T-helper 2 cell treated with Interferon-gamma antibody and Interleukin-4, amounts not matched to agents 5 μg/mL and 100 μg/mL, for 36 hours (primary cell): ENCODE results near the gene IQCN.

Experiments
- DNase-seq: peaks from one replicate; pipeline ENCODE4 v3.0.0; 2021; ENCODE audit warnings: low spot score
- H3K27ac Mint-ChIP-seq: one replicate; pipeline ENCODE4 v1.8.0; 2021; ENCODE audit warnings: mild to moderate bottlenecking, mixed read lengths
- H3K27me3 Mint-ChIP-seq: one replicate; pipeline ENCODE4 v1.8.0; 2021; ENCODE audit warnings: low read depth, mixed read lengths
- H3K36me3 Mint-ChIP-seq: one replicate; pipeline ENCODE4 v1.8.0; 2021; ENCODE audit warnings: low read depth, mixed read lengths
- H3K4me1 Mint-ChIP-seq: one replicate; pipeline ENCODE4 v1.8.0; 2021; ENCODE audit warnings: low read depth, mixed read lengths
- H3K4me3 Mint-ChIP-seq: one replicate; pipeline ENCODE4 v1.8.0; 2022; ENCODE audit warnings: mild to moderate bottlenecking, moderate library complexity, mixed read lengths
- H3K9me3 Mint-ChIP-seq: one replicate; pipeline ENCODE4 v1.8.0; 2021; ENCODE audit warnings: mixed read lengths

The IQCN gene

DNA sequence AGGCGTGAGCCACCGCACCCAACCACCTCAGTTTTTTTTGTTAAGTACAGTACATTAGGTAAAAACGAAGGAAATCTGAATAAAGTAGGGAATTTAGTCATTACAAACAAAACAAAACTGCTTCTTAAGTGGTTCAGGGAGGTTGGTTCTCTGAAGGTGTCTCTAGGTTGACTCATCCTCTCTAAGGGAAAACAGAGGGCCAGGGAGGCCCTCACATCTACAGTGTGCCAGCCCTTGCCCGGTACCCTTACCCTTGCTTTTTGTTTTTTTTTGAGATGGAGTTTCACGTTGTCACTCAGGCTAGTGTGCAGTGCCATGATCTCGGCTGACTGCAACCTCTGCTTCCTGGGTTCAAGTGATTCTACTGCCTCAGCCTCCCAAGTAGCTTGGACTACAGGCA lies 24.3 kb upstream of the IQCN start:
- no peaks in the 10 kb centered on the region for H3K9me3 Mint-ChIP-seq
- no peak overlapping the region for H3K4me3 Mint-ChIP-seq
- H3K27me3 Mint-ChIP-seq = no peaks in the 10 kb centered on the region
- H3K36me3 Mint-ChIP-seq = peaks cover 31% of the 10 kb centered on the region
- no peak for DNase-seq
- H3K27ac Mint-ChIP-seq = peak overlapping the region; percentile 58
- H3K4me1 Mint-ChIP-seq = peaks cover 39% of the 10 kb centered on the region

GRCh38 chr19:18297308-18297707 lies 23.1 kb upstream of the IQCN start:
- Mint-ChIP-seq H3K27ac (peak overlapping the region; percentile 54), H3K4me1 (peaks cover 41% of the 10 kb centered on the region), H3K9me3 (no peaks in the 10 kb centered on the region), H3K4me3 (no peak overlapping the region), H3K27me3 (no peaks in the 10 kb centered on the region), H3K36me3 (peaks cover 28% of the 10 kb centered on the region)
- no peak for DNase-seq

DNA sequence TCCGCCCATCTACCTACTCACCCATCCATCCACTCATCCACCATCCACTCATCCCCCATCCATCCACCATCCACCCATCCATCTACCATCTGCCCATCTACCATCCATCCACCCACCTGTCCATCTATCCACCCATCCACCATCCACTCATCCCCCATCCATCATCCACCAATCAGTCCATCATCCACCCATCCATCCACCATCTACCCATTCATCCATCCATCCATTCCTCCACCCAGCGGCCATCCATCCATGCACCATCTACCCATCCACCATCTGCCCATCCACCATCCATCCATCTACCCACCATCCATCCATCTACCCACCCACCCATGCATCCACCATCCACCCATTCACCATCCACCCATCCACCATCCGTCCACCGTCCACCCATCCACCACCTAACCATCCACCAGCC lies 20.8 kb upstream of the IQCN start:
- Mint-ChIP-seq H3K9me3 (no peaks in the 10 kb centered on the region), H3K36me3 (peaks cover 30% of the 10 kb centered on the region), H3K27me3 (no peaks in the 10 kb centered on the region), H3K27ac (peak overlapping the region; percentile 94), H3K4me3 (peak overlapping the region; percentile 94), H3K4me1 (peaks cover 48% of the 10 kb centered on the region)
- no peak for DNase-seq

- H3K9me3 Mint-ChIP-seq = no peaks in the 10 kb centered on the region
- no peaks in the 10 kb centered on the region for H3K27me3 Mint-ChIP-seq
- H3K36me3 Mint-ChIP-seq = peaks cover 30% of the 10 kb centered on the region
- H3K4me1 Mint-ChIP-seq = peaks cover 52% of the 10 kb centered on the region
- peak; percentile 90 for DNase-seq
- peak overlapping the region; percentile 94 for H3K27ac Mint-ChIP-seq
- H3K4me3 Mint-ChIP-seq = peak overlapping the region; percentile 94
Measured at GRCh38 chr19:18294467-18294864, 20.2 kb upstream of the IQCN start.

GRCh38 chr19:18293642-18294466 lies 19.6 kb upstream of the IQCN start:
- no peak for DNase-seq
- Mint-ChIP-seq H3K4me3 (peak overlapping the region; percentile 94), H3K27me3 (no peaks in the 10 kb centered on the region), H3K36me3 (peaks cover 26% of the 10 kb centered on the region), H3K4me1 (peaks cover 50% of the 10 kb centered on the region), H3K27ac (peak overlapping the region; percentile 94), H3K9me3 (no peaks in the 10 kb centered on the region)

DNA sequence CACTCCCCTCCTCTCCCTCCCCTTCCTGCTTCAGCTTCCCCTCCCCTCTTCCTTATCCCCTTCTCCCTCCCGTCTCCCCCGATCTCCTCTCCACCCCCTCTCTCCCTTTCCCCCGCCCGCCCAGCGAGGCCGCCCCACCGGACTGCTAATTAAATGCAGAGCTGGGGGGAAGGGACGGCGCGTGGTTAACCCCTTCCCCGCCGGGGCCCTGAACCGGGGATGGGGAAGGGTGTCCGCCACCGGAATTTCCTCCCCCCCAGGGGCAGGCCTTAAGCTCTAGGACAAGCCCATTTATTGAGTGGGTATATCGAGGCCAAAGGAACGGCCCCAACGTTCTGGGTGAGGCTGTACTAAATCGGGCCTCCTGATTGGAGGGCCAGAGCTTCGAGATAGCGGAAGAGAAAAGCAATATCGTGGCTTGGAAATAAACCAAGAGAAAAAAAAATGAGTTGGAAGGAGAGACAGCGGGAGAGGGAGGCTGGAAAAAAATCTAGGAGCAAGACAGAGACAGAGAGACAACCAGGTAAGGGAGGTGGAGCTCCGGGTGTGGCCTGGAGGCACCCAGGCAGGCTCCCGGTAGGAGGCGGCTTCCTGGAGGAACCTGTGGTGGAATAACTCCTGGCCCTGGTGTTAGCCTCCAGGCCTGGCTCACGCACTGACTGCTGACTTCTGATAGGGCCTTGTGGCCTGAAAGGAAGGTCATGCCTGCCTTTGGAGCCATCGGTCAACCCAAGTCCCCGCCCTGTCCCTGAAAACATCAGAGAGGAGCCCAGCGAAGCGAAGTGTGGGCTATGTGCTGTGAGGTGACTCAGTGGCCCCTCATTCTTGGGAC lies 18.8 kb upstream of the IQCN start:
- peak overlapping the region; percentile 94 for H3K4me3 Mint-ChIP-seq
- peak overlapping the region; percentile 94 for H3K27ac Mint-ChIP-seq
- peaks cover 24% of the 10 kb centered on the region for H3K36me3 Mint-ChIP-seq
- H3K4me1 Mint-ChIP-seq = peaks cover 51% of the 10 kb centered on the region
- H3K27me3 Mint-ChIP-seq = no peaks in the 10 kb centered on the region
- DNase-seq = peak; percentile 81
- H3K9me3 Mint-ChIP-seq = no peaks in the 10 kb centered on the region

- DNase-seq = peak; percentile 77
- H3K27ac Mint-ChIP-seq = peak overlapping the region; percentile 94
- peaks cover 51% of the 10 kb centered on the region for H3K4me1 Mint-ChIP-seq
- no peaks in the 10 kb centered on the region for H3K27me3 Mint-ChIP-seq
- H3K4me3 Mint-ChIP-seq = peak overlapping the region; percentile 94
- H3K9me3 Mint-ChIP-seq = no peaks in the 10 kb centered on the region
- peaks cover 24% of the 10 kb centered on the region for H3K36me3 Mint-ChIP-seq
Measured at GRCh38 chr19:18292462-18292809, 18.2 kb upstream of the IQCN start.

- Mint-ChIP-seq H3K27me3 (no peaks in the 10 kb centered on the region), H3K36me3 (peaks cover 22% of the 10 kb centered on the region), H3K4me3 (peak overlapping the region; percentile 94), H3K9me3 (no peaks in the 10 kb centered on the region), H3K4me1 (peaks cover 52% of the 10 kb centered on the region), H3K27ac (peak overlapping the region; percentile 94)
- peak; percentile 93 for DNase-seq
Measured at GRCh38 chr19:18291590-18292461, 17.6 kb upstream of the IQCN start.

DNA sequence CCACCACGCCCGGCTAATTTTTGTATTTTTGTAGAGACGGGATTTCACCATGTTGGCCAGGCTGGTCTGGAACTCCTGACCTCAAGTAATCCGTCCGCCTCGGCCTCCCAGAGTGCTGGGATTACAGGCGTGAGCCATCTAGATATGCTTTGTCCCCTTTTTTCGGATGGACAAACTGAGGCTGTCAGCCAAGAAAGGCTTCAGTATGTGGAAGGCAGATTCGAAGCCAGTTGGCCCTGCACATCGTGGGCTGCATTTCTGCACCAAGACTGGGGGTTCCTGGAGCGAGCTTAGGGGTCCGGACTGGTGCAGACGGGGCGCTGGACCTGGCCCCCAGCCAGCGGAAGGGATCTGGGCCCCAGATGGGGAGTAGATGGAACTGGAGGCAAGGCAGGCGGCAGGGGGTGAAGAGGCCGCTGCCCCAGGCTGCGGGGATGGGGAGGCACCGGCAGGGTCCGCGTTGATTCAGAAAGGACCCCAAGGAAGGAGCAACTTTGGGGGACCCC lies 16.8 kb upstream of the IQCN start:
- DNase-seq = peak; percentile 41
- Mint-ChIP-seq H3K9me3 (no peaks in the 10 kb centered on the region), H3K27me3 (no peaks in the 10 kb centered on the region), H3K4me1 (peaks cover 55% of the 10 kb centered on the region), H3K36me3 (peaks cover 20% of the 10 kb centered on the region), H3K27ac (peak overlapping the region; percentile 94), H3K4me3 (peak overlapping the region; percentile 94)

- Mint-ChIP-seq H3K27ac (peak overlapping the region; percentile 94), H3K4me3 (peak overlapping the region; percentile 94), H3K36me3 (peaks cover 15% of the 10 kb centered on the region), H3K9me3 (no peaks in the 10 kb centered on the region), H3K27me3 (no peaks in the 10 kb centered on the region), H3K4me1 (peaks cover 55% of the 10 kb centered on the region)
- peak; percentile 98 for DNase-seq
Measured at GRCh38 chr19:18290302-18291018, 16.2 kb upstream of the IQCN start.

GRCh38 chr19:18289471-18290301 lies 15.4 kb upstream of the IQCN start:
- peak overlapping the region; percentile 94 for H3K27ac Mint-ChIP-seq

More at GRCh38 chr19:18289471-18290301, 15.4 kb upstream of the IQCN start:
- peaks cover 57% of the 10 kb centered on the region for H3K4me1 Mint-ChIP-seq
- no peak for DNase-seq
- H3K36me3 Mint-ChIP-seq = peaks cover 8% of the 10 kb centered on the region
- no peaks in the 10 kb centered on the region for H3K9me3 Mint-ChIP-seq
- H3K4me3 Mint-ChIP-seq = peak overlapping the region; percentile 94
- no peaks in the 10 kb centered on the region for H3K27me3 Mint-ChIP-seq
